HG03196 (cell line): ENCODE results near the gene UBN1.
"Not testable (repeated sequence)": the region's sequence is repeated elsewhere in the genome, so short reads cannot be mapped to it uniquely, and the experiment has no call there.

Source experiments
- ATAC-seq: cut with Tn5 transposase; IDR thresholded peaks from one replicate; pipeline ENCODE4 v1.9.1; 2021; ENCODE audit not compliant: unreplicated experiment

UBN1 gene

DNA sequence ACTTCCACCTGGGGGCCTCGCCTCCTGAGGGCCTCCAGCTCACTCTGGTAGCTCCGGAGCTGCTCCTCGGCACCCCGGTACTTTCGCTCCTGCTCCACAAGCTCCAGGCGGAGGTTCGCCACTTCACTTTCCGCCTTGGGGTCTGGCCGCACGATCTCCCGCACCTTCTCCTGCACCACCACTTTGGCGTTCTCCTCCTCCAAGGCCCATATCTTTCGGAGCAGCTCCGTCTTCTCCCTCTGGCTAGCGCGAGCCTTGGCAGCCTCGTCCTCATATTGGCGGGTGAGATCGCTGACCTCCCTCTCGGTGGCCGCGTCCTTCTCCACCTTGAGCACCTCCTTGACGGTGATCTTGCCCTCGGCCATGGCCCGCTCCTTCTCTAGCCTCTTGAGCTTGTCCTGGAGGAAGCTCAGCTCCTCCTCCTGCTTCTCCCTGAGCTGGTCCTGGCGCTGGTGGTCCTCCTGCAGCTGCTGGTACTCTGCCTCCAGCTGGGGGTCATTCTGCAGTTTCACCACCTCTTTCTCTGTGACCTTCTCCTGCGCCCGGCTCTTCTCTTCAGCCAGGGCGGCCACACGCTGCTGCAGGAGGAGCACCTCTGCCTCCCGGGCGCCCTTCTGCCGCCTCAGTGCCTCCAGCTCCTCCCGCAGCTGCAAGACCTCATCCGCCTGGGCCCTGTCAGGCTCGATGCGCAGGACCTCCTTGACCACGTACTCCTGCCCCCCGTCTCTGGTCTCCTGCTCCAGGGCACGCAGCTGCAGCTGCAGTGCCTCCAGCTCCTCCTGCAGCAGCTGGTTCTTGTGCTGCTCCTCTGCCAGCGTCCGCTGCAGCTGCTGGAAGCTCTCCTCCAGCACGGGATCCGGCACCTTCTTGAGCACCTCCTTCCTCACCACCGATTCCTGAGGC lies 37.9 kb downstream of the UBN1 start:
- no peak for ATAC-seq

GRCh38 chr16:4886151-4886550 lies 38.9 kb downstream of the UBN1 start:
- ATAC-seq = no peak

- no peak for ATAC-seq
Measured at GRCh38 chr16:4888428-4889135, 41.3 kb downstream of the UBN1 start.

- ATAC-seq = no peak
Measured at GRCh38 chr16:4890026-4890425, 42.7 kb downstream of the UBN1 start.

DNA sequence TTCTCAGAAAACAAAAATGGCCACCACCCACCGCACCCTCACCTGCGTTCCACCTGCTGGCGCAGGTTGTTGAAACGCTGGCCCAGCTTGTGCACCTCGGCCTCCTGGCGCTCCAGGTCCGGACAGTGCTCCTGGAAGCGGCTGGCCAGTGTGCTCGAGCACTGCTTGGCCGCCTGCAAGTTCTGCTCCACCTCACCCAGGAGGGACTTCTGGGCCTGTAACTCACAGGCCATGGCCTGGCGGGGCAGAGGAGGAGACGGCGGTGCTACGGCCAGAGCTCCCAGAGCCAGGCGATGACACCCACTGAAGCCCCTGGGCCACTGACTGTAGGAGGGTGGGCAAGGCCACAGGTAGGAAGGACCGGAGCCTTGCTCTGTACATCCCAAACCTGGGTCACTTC lies 43.4 kb downstream of the UBN1 start:
- no peak for ATAC-seq

GRCh38 chr16:4891097-4891885 lies 44.0 kb downstream of the UBN1 start:
- no peak for ATAC-seq

DNA sequence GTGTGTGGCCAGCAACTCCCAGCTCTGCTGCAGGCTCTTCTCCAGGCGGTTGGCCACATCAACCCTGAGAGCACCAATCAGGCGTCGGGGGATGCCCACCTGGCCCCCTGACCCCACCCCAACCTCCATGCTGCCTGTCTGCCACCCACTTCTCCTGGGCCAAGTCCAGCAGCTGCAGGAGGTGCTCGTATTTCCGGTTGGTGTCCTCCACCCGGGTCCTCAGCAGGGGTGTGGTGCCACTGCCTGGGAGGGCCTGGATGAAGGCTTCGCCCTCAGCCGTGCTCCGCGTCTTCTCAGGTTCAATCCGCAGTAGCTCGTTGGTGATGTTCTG lies 44.6 kb downstream of the UBN1 start:
- ATAC-seq = no peak

DNA sequence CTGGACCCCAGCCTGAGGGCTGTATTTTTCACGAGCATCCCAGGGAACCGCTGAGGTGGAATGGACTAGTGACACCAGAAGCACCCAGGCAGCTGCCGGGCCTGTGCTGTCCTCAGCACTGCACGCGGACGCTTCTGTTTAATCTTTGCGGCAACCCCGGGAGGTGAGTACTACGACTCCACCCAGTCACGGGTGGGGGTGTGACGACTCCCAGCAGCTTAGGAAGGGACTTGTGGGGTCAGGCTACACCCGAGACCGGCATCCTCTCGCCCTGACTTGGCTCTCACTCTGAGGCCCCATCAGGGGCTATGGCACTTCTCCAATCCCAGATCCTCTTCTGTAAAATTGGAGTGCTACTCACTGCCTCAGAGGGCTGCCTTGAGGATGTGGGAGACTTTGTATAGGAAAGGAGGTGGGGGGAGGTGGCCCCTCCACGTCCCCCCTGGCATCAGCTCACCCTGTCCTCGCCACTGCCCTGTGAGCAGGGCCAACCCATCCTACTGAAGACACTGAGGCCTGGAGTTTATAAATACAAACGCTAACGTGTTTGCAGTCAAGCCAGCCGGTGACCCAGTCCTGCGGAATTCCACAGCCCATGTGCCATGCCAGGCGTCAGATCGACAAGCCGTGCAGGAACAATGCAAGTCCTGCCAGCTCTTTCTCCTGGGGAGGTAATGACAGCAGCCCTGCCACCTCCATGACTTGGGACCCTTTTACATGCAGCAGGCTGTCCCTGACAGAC lies 45.3 kb downstream of the UBN1 start:
- no peak for ATAC-seq

DNA sequence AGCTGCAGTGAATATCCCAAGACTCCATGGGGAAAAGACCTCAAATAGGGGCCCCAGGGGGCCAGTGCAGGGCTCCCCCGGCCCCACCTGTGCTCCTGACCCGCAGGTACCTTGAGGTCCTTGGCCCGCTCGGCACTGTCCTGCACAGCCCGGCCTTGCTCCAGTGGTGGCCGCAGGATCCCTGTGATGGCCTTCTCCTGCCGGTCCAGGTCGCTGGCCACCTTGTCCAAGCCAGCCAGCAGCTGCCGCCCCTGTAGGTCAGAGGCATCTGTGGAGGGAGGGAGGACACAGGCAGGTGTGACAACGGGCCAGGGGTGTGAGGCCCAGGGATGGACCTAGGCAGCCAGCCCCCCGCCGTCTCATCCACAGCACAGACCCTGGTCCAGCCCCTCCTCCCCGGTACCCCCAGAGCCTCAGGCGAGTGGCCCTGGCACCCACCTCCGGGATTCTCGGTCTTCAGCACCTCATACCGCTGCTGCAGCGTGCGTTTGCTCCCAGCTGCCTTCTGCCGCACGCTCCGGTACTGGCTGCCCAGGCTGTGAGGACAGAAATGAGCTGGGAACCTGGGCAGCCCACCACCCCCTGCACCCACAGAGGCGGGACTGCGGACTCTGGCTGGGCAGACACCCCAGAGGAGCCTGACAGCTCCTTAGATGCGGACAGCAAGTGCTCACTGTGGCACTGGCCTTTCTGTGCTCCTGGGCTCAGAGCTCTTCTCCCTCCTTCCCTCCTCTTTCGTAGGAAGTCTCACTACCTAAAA lies 46.0 kb downstream of the UBN1 start:
- no peak for ATAC-seq

GRCh38 chr16:4894276-4895150 lies 47.2 kb downstream of the UBN1 start:
- ATAC-seq = no peak

DNA sequence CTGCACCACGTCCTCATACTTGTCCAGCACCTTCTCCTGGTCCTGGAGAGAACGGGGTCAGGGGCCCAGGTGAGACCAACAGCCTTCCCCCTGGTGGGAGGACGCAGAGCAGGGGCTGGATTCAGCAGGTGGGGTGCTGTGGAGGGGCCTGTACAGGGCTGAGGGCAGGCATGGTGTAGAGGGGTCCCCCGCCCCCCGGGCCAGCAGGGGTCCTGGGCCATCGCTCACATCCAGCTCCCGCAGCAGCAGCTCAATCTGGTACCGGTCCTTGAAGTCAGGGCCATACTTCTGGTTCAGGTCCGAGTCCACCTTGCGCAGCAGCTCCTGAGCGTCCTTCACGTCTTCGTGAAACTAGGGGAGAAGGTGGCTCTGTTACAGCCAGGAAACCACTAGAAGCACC lies 48.1 kb downstream of the UBN1 start:
- no peak for ATAC-seq

- ATAC-seq = not testable (repeated sequence)
Measured at GRCh38 chr16:4896761-4897160, 49.5 kb downstream of the UBN1 start.

DNA sequence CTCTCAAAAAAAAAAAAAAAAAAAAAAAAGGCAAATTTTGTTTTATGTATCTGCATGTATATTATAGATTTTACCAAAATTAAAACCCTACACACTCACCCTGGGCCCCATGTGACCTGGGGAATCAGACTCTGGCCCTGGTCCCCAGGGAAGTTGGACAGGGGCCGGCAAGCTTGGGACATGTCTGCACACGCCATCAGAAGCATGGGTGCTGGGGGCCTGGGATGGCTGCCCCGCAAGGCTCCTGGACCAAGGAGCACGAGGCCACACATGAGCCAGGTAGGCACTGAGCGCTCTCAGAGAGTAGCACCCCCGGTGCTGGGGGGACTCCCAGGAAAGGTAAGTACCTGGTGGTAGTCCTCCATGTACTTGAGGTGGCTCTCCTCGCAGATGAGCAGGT lies 50.0 kb downstream of the UBN1 start:
- ATAC-seq = no peak

- no peak for ATAC-seq
Measured at GRCh38 chr16:4898811-4899473, 51.7 kb downstream of the UBN1 start.

DNA sequence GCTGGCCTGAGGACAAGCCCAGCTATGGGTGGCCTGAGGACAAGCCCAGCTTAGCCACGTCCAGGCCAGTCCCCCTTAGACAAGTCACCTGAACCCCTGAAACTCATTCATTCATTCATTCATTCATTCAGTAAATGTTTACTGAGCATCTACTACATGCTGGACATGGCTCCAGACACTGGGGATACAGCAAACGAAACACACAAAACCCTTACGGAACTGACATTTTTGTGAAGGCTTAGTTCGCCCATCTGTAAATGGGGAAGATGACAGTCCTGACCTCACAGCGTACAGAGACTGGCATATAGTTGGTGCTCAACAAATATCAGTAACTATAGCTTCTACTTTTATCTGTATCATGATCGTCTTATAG lies 52.2 kb downstream of the UBN1 start:
- no peak for ATAC-seq

DNA sequence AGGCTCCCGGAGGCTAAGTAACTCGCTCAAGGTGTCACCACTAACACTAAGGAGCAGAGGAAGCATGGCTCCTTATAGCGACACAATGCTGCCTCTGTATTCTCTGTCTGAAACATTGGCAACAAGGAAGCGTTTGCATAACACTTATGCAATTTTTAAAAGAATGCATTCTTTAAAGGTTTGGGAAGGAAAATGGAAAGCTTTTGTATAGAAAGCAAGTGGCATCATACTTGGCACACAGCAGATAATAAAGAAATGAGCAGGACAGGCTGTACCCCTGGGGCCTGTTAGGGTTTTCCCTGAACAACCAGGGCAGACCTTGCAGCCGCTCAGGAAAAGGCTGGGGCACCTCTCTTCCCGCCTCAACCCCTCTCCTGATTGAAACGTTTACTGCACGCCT lies 52.8 kb downstream of the UBN1 start:
- no peak for ATAC-seq

- ATAC-seq = no peak
Measured at GRCh38 chr16:4900750-4901149, 53.5 kb downstream of the UBN1 start.

- ATAC-seq = no peak
Measured at GRCh38 chr16:4902038-4902437, 54.8 kb downstream of the UBN1 start.
